HEK293 (cell line): ENCODE data around the gene WARS2.

ENCODE experiments used
- CTCF ChIA-PET: fragments of 350-600 bp; formaldehyde crosslinking; extraction: SDS; loops from one replicate; lab custom pipeline; 2021; ENCODE audit warnings: antibody characterized with exemption; lab: Yijun Ruan, JAX
- POLR2A ChIA-PET: fragments of 300-600 bp; formaldehyde crosslinking; extraction: SDS; loops from one replicate; lab custom pipeline; 2020; ENCODE audit warnings: antibody characterized with exemption, inconsistent platforms; lab: Yijun Ruan, JAX
- H3K27ac ChIP-seq: fragments of 200-500 bp; sonication (Bioruptor generic); 2 replicates; pipeline ENCODE4 v1.5.1; 2014; ENCODE audit warnings: low read depth, low read length, control low read depth, inconsistent platforms; ENCODE audit errors: extremely low read depth
- H3K36me3 ChIP-seq, 2 experiments: fragments of 200-500 bp in 1 of 2; sonication (Bioruptor generic) in 1 of 2; 1 replicate in 1 of 2; 2 replicates in 1 of 2; pipeline ENCODE4 v1.5.1; 2014 to 2017; ENCODE audit warnings: inconsistent platforms in 2 of 2, low read length in 2 of 2; ENCODE audit not compliant: control insufficient read depth in 2 of 2, insufficient read depth in 1 of 2
- H3K4me1 ChIP-seq: fragments of 200-500 bp; sonication (Bioruptor generic); 2 replicates; pipeline ENCODE4 v1.5.1; 2014; ENCODE audit warnings: mild to moderate bottlenecking, low read length, inconsistent platforms; ENCODE audit not compliant: control insufficient read depth, insufficient read depth
- H3K4me3 ChIP-seq: 2 replicates; pipeline ENCODE4 v1.5.1; 2011; ENCODE audit warnings: low read depth, mild to moderate bottlenecking, control low read depth, low read length, moderate library complexity
- H3K9me3 ChIP-seq: fragments of 200-500 bp; sonication (Bioruptor generic); 2 replicates; pipeline ENCODE4 v1.5.1; 2014; ENCODE audit warnings: low read depth, low read length, inconsistent platforms; ENCODE audit not compliant: control insufficient read depth, insufficient read depth
- GLIS2 ChIP-seq: fragments of 450-650 bp; formaldehyde crosslinking; IDR thresholded peaks from 2 replicates; pipeline ENCODE4 v1.5.1; 2016; ENCODE audit warnings: missing biosample characterization, missing genetic modification characterization
- HOXD13 ChIP-seq: sonication (generic); formaldehyde crosslinking; IDR thresholded peaks from 2 replicates; pipeline ENCODE4 v1.8.0; 2022; ENCODE audit warnings: missing genetic modification reagents, borderline replicate concordance
- SCRT1 ChIP-seq: fragments of 450-650 bp; formaldehyde crosslinking; IDR thresholded peaks from 2 replicates; pipeline ENCODE4 v1.5.1; 2016; ENCODE audit warnings: missing biosample characterization, missing genetic modification characterization, borderline replicate concordance
- ZBTB1 ChIP-seq: fragments of 450-650 bp; formaldehyde crosslinking; IDR thresholded peaks from 2 replicates; pipeline ENCODE4 v1.5.1; 2016; ENCODE audit warnings: missing biosample characterization, missing genetic modification characterization
- ZNF132 ChIP-seq: fragments of 450-650 bp; formaldehyde crosslinking; IDR thresholded peaks from 2 replicates; pipeline ENCODE4 v1.5.1; 2017; ENCODE audit warnings: missing biosample characterization, missing genetic modification characterization, borderline replicate concordance
- ZNF174 ChIP-seq: fragments of 450-650 bp; formaldehyde crosslinking; IDR thresholded peaks from 2 replicates; pipeline ENCODE4 v1.5.0; 2017; ENCODE audit warnings: missing biosample characterization, mild to moderate bottlenecking, missing genetic modification characterization
- ZNF221 ChIP-seq: fragments of 450-650 bp; formaldehyde crosslinking; IDR thresholded peaks from 2 replicates; pipeline ENCODE4 v1.5.1; 2017; ENCODE audit warnings: missing biosample characterization, missing genetic modification characterization, borderline replicate concordance
- ZNF473 ChIP-seq: fragments of 450-650 bp; formaldehyde crosslinking; IDR thresholded peaks from 2 replicates; pipeline ENCODE4 v1.5.1; 2017; ENCODE audit warnings: missing biosample characterization, missing genetic modification characterization
- ZNF548 ChIP-seq: fragments of 450-650 bp; formaldehyde crosslinking; IDR thresholded peaks from 2 replicates; pipeline ENCODE4 v1.5.1; 2016; ENCODE audit warnings: missing biosample characterization, missing genetic modification characterization
- ZNF558 ChIP-seq: fragments of 450-650 bp; formaldehyde crosslinking; IDR thresholded peaks from 2 replicates; pipeline ENCODE4 v1.5.1; 2016; ENCODE audit warnings: missing biosample characterization, missing genetic modification characterization
- ZNF623 ChIP-seq: fragments of 450-650 bp; formaldehyde crosslinking; IDR thresholded peaks from 2 replicates; pipeline ENCODE4 v1.5.1; 2016; ENCODE audit warnings: missing biosample characterization, missing genetic modification characterization
- ZNF670 ChIP-seq: fragments of 450-650 bp; formaldehyde crosslinking; IDR thresholded peaks from 2 replicates; pipeline ENCODE4 v1.5.1; 2016; ENCODE audit warnings: missing biosample characterization, missing genetic modification characterization, low read depth
- TF ChIP-seq, protein P1 (sequence below): fragments of 450-650 bp; formaldehyde crosslinking; IDR thresholded peaks from 2 replicates; pipeline ENCODE4 v1.5.1; 2016; ENCODE audit warnings: missing biosample characterization, missing genetic modification characterization
- TF ChIP-seq, protein P2 (sequence below): fragments of 450-650 bp; formaldehyde crosslinking; IDR thresholded peaks from 2 replicates; pipeline ENCODE4 v1.5.1; 2016; ENCODE audit warnings: missing biosample characterization, missing genetic modification characterization, borderline replicate concordance

The WARS2 gene

DNA sequence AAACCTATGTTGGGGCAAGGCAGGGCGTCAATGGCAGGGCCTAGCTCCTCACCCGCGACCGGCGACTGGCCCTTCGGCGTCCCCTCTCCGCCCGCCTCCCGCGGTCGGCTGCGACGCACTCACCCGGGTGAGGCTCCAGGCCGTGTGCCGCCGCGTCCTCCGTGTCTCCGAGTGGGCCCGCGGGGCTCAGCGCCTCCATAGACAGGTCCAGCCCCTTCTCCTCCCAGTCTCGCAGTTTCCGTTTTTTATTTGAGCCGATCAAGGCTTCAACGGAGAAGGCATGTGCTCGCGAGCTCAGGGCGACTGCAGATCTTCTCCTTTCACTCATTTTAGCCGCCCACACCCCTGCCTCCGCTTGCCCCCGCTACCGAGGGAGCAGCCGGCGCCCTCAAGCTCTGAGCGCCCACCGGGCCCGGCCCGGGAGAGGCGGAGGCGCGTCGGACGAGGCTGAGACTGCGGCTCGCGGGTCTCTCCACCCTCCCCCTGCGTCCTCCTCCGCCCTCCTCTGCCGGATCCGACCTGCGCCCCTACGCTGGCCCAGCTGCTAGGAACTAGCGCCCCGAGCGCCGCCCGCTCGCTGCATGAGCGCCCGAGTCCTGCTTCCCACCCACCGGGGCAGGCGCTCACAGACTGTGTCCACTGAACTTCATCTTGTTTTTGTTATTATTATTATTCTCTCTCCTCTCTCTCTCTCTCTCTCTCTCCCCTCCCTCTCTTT, 152.8 kb downstream of the WARS2 start:
- Histone ChIP-seq H3K36me3 (no peaks in the 10 kb centered on the region), H3K4me3 (no peak overlapping the region), H3K27ac (no peak overlapping the region; the same call in 1 of the 2 replicates), H3K4me1 (no peaks in the 10 kb centered on the region), H3K9me3 (no peaks in the 10 kb centered on the region)
- ChIA-PET POLR2A (no interaction called here), CTCF (no interaction called here)
- no peak for TF ChIP-seq ZNF221 (tag by site-specific recombination)
- TF ChIP-seq ZNF670 (tag by site-specific recombination) = no peak

GRCh38 chr1:118986555-118987467, 153.6 kb downstream of the WARS2 start:
- no peaks in the 10 kb centered on the region for H3K36me3 ChIP-seq
- CTCF ChIA-PET = no interaction called here
- no peaks in the 10 kb centered on the region for H3K9me3 ChIP-seq
- no peaks in the 10 kb centered on the region for H3K4me1 ChIP-seq
- H3K27ac ChIP-seq = no peak overlapping the region
- POLR2A ChIA-PET = no interaction called here
- H3K4me3 ChIP-seq = no peak overlapping the region
- no peak for TF ChIP-seq HOXD13 (CRISPR knock-in tag)
- no peak for TF ChIP-seq ZNF473
- no peak for TF ChIP-seq SCRT1 (tag by site-specific recombination)
- TF ChIP-seq, protein P1, sequence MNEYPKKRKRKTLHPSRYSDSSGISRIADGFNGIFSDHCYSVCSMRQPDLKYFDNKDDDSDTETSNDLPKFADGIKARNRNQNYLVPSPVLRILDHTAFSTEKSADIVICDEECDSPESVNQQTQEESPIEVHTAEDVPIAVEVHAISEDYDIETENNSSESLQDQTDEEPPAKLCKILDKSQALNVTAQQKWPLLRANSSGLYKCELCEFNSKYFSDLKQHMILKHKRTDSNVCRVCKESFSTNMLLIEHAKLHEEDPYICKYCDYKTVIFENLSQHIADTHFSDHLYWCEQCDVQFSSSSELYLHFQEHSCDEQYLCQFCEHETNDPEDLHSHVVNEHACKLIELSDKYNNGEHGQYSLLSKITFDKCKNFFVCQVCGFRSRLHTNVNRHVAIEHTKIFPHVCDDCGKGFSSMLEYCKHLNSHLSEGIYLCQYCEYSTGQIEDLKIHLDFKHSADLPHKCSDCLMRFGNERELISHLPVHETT (tag by site-specific recombination) = no peak
- TF ChIP-seq ZNF623 = no peak
- no peak for TF ChIP-seq ZNF132 (tag by site-specific recombination)
- no peak for TF ChIP-seq GLIS2 (tag by site-specific recombination)
- no peak for TF ChIP-seq ZBTB1
- TF ChIP-seq ZNF174 (tag by site-specific recombination) = no peak
- TF ChIP-seq, protein P2, sequence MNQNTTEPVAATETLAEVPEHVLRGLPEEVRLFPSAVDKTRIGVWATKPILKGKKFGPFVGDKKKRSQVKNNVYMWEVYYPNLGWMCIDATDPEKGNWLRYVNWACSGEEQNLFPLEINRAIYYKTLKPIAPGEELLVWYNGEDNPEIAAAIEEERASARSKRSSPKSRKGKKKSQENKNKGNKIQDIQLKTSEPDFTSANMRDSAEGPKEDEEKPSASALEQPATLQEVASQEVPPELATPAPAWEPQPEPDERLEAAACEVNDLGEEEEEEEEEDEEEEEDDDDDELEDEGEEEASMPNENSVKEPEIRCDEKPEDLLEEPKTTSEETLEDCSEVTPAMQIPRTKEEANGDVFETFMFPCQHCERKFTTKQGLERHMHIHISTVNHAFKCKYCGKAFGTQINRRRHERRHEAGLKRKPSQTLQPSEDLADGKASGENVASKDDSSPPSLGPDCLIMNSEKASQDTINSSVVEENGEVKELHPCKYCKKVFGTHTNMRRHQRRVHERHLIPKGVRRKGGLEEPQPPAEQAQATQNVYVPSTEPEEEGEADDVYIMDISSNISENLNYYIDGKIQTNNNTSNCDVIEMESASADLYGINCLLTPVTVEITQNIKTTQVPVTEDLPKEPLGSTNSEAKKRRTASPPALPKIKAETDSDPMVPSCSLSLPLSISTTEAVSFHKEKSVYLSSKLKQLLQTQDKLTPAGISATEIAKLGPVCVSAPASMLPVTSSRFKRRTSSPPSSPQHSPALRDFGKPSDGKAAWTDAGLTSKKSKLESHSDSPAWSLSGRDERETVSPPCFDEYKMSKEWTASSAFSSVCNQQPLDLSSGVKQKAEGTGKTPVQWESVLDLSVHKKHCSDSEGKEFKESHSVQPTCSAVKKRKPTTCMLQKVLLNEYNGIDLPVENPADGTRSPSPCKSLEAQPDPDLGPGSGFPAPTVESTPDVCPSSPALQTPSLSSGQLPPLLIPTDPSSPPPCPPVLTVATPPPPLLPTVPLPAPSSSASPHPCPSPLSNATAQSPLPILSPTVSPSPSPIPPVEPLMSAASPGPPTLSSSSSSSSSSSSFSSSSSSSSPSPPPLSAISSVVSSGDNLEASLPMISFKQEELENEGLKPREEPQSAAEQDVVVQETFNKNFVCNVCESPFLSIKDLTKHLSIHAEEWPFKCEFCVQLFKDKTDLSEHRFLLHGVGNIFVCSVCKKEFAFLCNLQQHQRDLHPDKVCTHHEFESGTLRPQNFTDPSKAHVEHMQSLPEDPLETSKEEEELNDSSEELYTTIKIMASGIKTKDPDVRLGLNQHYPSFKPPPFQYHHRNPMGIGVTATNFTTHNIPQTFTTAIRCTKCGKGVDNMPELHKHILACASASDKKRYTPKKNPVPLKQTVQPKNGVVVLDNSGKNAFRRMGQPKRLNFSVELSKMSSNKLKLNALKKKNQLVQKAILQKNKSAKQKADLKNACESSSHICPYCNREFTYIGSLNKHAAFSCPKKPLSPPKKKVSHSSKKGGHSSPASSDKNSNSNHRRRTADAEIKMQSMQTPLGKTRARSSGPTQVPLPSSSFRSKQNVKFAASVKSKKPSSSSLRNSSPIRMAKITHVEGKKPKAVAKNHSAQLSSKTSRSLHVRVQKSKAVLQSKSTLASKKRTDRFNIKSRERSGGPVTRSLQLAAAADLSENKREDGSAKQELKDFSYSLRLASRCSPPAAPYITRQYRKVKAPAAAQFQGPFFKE (tag by site-specific recombination) = no peak
- TF ChIP-seq ZNF558 (tag by site-specific recombination) = no peak
- no peak for TF ChIP-seq ZNF548
